Liver (tissue), 3 donors: ENCODE data around the gene SLC4A5.

ENCODE experiments used
- EGR1 ChIP-seq, 2 donors: IDR thresholded peaks; 2 replicates each; pipeline ENCODE4 v1.6.1; 2016 to 2018; ENCODE audit warnings: antibody characterized with exemption in 2 of 2, low read depth in 2 of 2
- FOXA1 ChIP-seq: IDR thresholded peaks from 2 replicates; pipeline ENCODE4 v1.6.1; 2016; ENCODE audit warnings: antibody characterized with exemption
- HNF4A ChIP-seq, 2 donors: conservative IDR thresholded peaks; 2 replicates each; pipeline ENCODE4 v1.6.1; 2016; ENCODE audit warnings: antibody characterized with exemption in 2 of 2, mild to moderate bottlenecking in 2 of 2
- JUND ChIP-seq, 2 donors: IDR thresholded peaks; 2 replicates each; pipeline ENCODE4 v1.6.1; 2016; ENCODE audit warnings: antibody characterized with exemption in 2 of 2
- RAD21 ChIP-seq, 2 donors: IDR thresholded peaks; 2 replicates each; pipeline ENCODE4 v1.6.1; 2016; ENCODE audit warnings: antibody characterized with exemption in 2 of 2, mild to moderate bottlenecking in 2 of 2
- SP1 ChIP-seq: IDR thresholded peaks from 2 replicates; pipeline ENCODE4 v1.6.1; 2018; ENCODE audit warnings: antibody characterized with exemption, mild to moderate bottlenecking
- TAF1 ChIP-seq: conservative IDR thresholded peaks from 2 replicates; pipeline ENCODE4 v1.6.1; 2016; ENCODE audit warnings: antibody characterized with exemption, mild to moderate bottlenecking
- TF ChIP-seq, protein P1 (sequence below): fragments of 150-350 bp; IDR thresholded peaks from 2 replicates; pipeline ENCODE4 v1.5.1; 2017; ENCODE audit warnings: improper control_type of control experiment, low read depth, low read length; ENCODE audit not compliant: missing input control
- TF ChIP-seq, protein P2 (sequence below): IDR thresholded peaks from 2 replicates; pipeline ENCODE4 v1.6.1; 2016; ENCODE audit warnings: antibody characterized with exemption, mild to moderate bottlenecking
- donor health status: healthy.
- donor health status: healthy.

DNA sequence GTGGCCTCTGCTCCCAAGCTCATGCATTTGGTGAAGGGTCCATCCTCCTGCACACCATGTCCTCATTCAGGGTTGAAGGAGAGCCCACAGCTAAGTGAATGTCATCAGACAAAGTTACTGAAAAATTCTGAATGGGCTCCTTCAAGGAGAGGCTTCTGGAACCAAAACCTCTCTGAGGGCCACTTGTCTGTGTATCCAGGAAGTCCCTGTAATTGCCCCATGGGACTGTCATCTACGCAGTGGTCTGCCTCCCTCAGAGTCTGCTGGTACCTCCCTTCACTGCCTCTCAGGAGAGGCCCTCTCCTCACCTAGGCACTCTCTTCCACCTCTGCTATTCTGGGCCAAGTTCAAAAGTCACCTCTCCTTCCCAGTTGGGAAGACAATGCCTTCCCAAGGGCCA, 68.0 kb downstream of the SLC4A5 start:
- TF ChIP-seq, protein P1, sequence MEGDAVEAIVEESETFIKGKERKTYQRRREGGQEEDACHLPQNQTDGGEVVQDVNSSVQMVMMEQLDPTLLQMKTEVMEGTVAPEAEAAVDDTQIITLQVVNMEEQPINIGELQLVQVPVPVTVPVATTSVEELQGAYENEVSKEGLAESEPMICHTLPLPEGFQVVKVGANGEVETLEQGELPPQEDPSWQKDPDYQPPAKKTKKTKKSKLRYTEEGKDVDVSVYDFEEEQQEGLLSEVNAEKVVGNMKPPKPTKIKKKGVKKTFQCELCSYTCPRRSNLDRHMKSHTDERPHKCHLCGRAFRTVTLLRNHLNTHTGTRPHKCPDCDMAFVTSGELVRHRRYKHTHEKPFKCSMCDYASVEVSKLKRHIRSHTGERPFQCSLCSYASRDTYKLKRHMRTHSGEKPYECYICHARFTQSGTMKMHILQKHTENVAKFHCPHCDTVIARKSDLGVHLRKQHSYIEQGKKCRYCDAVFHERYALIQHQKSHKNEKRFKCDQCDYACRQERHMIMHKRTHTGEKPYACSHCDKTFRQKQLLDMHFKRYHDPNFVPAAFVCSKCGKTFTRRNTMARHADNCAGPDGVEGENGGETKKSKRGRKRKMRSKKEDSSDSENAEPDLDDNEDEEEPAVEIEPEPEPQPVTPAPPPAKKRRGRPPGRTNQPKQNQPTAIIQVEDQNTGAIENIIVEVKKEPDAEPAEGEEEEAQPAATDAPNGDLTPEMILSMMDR = no peak
- TF ChIP-seq, protein P2, sequence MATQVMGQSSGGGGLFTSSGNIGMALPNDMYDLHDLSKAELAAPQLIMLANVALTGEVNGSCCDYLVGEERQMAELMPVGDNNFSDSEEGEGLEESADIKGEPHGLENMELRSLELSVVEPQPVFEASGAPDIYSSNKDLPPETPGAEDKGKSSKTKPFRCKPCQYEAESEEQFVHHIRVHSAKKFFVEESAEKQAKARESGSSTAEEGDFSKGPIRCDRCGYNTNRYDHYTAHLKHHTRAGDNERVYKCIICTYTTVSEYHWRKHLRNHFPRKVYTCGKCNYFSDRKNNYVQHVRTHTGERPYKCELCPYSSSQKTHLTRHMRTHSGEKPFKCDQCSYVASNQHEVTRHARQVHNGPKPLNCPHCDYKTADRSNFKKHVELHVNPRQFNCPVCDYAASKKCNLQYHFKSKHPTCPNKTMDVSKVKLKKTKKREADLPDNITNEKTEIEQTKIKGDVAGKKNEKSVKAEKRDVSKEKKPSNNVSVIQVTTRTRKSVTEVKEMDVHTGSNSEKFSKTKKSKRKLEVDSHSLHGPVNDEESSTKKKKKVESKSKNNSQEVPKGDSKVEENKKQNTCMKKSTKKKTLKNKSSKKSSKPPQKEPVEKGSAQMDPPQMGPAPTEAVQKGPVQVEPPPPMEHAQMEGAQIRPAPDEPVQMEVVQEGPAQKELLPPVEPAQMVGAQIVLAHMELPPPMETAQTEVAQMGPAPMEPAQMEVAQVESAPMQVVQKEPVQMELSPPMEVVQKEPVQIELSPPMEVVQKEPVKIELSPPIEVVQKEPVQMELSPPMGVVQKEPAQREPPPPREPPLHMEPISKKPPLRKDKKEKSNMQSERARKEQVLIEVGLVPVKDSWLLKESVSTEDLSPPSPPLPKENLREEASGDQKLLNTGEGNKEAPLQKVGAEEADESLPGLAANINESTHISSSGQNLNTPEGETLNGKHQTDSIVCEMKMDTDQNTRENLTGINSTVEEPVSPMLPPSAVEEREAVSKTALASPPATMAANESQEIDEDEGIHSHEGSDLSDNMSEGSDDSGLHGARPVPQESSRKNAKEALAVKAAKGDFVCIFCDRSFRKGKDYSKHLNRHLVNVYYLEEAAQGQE = no peak
- TF ChIP-seq JUND (IDR thresholded peaks at IDR 0.05) (no peak), EGR1 (IDR thresholded peaks at IDR 0.05; ENCODE audit: low read depth in 2 of 2) (no peak), TAF1 (no peak), RAD21 (IDR thresholded peaks at IDR 0.05) (no peak), FOXA1 (no peak), SP1 (no peak), HNF4A (conservative IDR thresholded peaks at IDR 0.05) (no peak)
